NCI-H345 (cell line): ENCODE data around the gene NEK1.

Source experiments
- DNase-seq: peaks from one replicate; lab custom pipeline; 2025; lab: John Stamatoyannopoulos, UW

The NEK1 gene

DNA sequence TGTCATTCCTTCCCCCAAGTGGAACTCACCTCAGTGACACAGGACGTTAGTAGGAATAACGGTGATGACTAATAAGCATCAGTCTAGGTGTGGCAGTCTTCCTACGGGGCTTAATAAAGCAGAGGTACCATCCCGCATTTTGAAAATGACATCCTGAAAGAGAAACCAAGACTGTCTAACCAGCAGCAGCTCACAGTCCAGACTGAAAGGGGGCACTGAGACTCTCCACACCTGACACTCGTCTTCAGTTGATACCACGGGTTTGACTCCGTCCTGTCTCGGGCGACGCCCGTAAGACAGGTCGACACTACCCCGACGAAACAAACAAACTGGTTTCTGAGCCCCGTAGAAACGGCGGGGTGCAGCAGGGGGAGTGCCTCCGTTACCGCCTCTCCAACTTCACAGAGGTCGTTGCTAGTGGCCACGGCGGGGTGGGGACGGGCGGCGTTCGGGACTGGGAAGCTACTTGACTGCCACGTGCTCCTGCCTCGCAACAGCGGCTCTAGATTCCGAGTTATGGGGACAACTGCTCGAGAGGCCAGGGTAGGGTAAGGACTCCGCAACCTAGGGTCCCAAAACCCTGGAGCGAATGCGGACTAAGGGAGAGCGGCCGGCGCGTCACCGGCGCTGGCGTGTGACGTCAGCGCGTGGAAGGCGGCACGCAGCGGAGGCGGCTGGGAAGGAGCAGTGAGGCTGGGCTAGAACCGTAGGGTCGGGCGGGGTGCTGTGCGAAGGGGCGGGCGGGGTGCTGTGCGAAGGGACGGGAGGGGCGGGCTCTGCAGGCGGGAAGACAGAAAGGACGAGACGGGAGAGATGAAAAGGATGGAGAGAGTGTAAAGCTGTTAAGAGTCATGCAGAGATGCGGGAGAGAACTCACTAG lies at the start of gene NEK1:
Gene NEK1 (minus strand): TSS at position 593 of the 880 bp plus-strand sequence. CDS start 9,953 bp downstream, outside the sequence.
- DNase-seq, result peak; percentile 90

DNA sequence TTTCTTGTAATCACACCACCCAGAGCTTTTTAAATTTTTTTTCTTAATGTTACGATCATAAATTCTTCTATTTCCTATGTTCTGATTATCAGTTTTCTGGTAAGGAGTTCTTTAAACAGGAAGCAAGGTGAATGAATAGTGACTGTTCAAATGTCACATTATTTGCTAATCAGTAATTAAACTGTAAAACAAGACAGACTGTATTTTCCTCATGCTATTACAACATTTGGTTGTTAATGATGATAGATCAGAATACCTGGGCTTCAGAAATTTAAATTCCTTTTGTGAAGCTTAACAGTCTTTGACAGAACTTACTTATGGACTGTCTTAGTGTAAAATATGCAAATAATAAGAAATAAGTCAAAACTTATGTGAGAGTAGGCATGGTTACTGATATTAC lies 49.4 kb upstream of the NEK1 start:
- DNase-seq, result no peak

GRCh38 chr4:169660929-169661328 lies 48.5 kb upstream of the NEK1 start:
- DNase-seq, result no peak

DNA sequence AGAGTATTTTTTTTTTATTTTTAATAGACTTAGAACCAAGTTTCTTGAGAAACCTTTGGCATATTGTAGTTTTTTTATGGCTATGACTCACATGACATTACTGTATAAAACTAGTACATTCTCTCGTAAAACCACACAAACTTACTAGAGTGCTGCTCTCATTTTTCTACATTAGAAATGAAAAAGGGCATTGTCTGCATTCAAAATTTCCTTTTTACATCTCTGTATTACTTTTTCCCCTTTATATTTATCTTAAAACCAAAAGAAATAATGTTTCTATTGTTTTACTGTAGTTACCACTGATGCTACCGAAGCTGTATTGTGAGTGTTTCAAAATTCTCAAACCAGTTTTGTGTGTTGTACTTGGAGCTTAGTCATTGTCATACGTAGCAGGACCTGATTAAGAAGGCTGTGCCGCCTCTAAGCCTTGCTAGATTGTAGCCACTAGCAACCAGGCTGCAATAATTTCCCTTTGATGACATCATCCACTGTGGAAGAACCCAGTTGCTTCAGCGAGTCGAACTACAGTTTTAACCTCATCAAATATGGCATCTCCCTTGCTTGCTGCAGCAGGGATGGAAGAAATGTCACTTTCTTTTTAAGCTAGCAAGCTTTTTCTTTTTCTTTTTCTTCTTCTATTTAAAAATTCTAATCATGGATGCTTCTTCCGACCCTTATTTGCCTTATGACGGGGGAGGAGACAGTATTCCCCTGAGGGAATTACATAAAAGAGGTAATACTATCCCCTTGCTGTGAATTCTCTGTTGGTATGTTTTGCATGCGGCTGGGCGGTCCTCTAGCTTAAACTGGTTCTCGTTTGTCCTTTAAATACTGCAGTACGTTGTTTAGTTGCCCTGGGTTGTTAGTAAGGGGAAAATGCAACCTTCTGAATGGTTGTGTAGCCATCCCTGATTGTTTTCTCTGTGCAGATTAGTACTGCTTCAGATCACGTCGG lies 47.6 kb upstream of the NEK1 start:
- peak; percentile 71 for DNase-seq

DNA sequence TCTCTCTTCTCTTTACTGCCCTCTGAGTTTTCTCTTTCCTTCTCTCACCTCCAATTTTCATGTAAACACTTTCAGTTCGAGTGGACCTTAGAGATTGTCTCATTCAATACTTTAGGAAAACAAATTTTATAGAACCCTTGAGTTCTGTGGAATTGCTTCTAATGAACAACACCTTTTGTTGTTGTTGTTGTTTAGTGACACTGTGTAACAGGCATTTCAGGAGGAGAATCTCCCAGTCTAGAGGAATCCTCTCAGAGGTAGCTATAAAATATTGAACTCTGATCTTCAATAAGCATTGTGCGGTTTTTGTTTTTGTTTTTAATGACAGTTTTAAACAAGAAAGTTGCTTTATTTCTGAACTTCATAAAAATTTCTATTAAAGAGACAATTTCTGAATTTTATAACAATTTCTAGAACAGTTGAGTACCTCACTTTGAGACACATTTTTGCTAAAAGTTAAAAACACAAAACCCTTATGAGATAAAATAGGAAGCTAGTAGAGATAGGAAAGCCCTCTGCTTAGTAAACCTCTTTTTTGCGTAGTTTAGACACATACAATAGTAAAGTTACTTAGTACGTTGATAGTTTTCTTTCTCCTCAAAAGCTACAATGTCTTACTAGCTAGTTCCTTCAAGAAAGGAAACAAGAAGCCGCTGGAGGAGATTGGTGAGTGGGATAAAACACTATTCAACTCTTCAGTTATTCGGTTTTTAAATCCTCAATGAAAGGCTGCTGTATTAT lies 46.8 kb upstream of the NEK1 start:
- no peak for DNase-seq

- no peak for DNase-seq
These were observed 45.8 kb upstream of the NEK1 start for GRCh38 chr4:169658196-169658595.

DNA sequence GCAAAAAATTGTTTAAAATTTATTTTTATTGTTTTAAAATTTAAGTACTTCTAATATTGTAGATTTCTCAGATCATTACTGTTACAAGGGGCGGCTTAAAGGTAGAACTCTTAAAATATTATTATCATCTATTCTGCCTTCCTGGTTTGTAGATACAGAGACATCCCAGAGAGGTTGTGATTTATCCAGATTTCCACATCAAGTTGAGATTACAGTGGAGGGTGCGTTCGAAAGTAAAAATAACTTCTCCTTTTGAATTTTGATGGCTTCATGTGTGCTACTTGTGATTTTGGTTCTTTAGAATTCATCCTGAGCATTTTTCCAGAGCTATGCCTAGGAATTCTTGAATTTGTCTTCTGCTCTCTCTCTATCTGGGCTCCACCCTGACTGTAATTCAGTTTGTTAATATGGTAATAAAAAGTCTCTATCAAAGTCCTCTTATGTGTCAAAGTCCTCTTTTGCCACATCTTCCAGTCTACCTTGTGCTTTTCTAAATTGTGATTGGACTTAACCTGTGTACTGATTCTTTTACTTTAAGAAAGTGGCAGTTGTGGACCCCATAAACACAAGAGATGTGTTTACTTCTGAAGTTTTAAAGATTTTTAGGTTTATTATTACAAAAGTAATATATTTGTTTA lies 45.2 kb upstream of the NEK1 start:
- DNase-seq, result no peak

- DNase-seq, result no peak
These were observed 43.0 kb upstream of the NEK1 start for GRCh38 chr4:169655401-169655800.

GRCh38 chr4:169652535-169652934 lies 40.2 kb upstream of the NEK1 start:
- no peak for DNase-seq

DNA sequence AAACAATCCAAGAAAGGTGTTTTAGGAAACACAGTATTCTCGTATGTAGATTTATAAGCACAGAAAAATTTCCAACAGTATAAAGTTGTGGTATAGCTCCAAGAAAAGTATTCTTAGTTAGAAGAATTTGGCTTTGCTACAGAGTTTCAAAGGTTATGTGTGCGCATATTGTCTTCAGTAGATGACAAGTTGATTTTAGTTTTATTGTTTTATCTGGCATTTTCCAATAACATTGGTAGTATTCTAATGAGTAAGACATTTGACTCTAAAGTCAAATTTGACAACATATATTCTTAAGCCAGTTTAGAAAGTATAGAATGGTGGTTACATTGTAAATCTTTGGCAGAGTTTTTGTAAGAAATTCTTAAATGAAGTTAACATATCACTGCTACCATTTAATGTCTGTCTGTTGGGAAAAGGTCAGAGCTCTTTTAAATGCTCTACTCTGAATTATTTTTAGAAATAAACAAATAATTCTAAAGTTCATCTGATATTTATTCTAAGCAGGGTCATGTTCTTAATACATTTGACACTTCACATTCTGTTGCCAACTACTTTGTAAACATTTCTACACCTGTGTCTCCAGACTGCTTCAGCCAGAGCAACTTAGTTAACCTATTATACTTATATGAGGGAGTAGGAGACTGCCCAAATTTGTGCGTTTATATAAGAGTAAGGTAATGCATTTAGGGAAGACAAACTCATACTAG lies 38.0 kb upstream of the NEK1 start:
- DNase-seq, result no peak

GRCh38 chr4:169649545-169650226 lies 37.3 kb upstream of the NEK1 start:
- DNase-seq, result no peak

GRCh38 chr4:169645627-169646026 lies 33.2 kb upstream of the NEK1 start:
- DNase-seq, result no peak

DNA sequence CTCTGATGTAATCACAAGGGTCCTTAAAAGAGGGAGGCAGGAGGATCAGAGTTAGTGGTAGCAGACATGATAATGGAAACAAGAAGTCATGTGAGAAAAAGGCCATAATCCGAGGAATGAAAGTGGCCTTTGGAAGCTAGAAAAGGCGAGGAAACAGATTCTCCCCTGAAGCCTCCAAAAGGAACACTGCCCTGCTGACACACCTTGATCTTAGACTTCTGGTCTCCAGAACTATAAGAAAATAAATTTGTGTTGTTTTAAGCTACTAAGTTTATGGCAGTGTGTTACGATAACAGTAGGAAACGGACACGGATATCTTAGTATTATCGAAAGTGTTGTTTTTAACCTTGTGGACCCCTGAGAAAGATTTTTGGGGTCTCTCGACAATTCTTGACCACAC lies 32.4 kb upstream of the NEK1 start:
- no peak for DNase-seq

- DNase-seq, result no peak
These were observed 28.0 kb upstream of the NEK1 start for GRCh38 chr4:169640261-169640870.

- no peak for DNase-seq
These were observed 22.6 kb upstream of the NEK1 start for GRCh38 chr4:169634975-169635374.

GRCh38 chr4:169632896-169633295 lies 20.5 kb upstream of the NEK1 start:
- DNase-seq, result no peak

GRCh38 chr4:169630069-169630468 lies 17.7 kb upstream of the NEK1 start:
- DNase-seq, result no peak

- no peak for DNase-seq
These were observed 16.2 kb upstream of the NEK1 start for GRCh38 chr4:169628579-169628978.

DNA sequence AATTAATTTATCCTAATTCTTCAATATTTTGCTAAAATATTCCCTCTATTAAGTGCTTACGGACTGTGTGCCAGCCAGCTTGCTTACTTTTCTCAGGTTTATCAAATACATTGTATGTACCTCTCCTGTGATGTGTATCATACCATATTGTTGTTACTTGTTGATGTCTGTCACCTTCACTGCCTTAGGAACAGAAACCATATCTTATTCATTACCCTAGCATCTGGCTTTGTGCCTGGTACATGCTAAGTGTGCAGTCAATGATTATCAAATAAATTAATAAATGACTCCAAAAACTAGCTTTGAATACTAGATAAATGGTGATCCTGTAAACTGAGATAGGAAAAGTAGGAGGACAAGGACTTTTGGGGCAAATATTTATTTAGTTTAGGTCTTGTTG lies 14.9 kb upstream of the NEK1 start:
- DNase-seq, result no peak
